Inflammatory macrophage treated with lipopolysaccharide for 1 hour (primary cell): Measurements from ENCODE around the gene IGSF11.
"Not testable (repeated sequence)": the region's sequence is repeated elsewhere in the genome, so short reads cannot be mapped to it uniquely, and the experiment has no call there.

Source experiments
- DNase-seq, 2 donors: peaks; one replicate each; pipeline ENCODE4 v3.0.0-alpha.2; 2020 to 2022

IGSF11 gene

DNA sequence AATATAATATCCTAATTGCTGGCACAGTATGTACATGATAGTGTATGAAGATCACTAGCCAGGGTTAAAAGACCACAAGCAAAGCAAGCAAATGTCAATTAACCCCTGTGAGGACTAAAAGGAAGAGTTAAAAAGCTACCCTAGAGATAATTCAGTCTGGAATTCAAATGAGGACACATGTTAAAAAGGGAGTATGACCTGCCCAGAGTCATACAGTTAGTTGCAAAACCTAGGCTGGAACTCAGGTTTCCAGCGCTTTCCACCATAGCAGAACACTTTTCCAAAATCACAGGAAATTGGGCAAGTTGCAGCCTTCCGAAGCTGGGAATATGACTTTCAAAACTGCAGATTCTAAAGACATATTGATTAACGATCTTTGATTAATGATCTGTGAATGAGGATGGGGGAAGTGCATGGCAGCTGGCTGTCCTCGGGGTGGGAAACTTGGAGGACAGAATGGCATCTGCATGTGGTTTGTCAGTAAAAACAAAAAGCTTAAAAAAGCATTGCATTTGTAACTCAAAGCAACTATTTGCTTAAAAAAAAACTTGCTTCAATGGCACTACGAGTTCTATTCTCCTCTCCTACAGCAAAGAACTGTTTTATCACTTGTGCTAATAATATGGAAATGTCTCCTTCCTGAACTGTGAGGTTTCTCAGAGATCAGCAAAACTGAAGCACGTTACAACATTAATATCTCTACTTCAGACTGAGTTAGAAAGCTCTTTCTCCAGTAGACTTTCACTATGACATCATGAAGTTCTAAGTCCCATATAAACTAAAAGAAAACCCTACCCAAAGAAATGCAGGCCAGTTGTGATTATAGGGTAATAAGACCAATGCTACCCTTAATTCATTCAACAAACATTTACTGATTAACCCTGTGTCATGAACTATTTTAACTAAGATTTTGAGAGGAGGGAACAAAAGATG, 46.2 kb downstream of the IGSF11 start:
- DNase-seq, result no peak

DNA sequence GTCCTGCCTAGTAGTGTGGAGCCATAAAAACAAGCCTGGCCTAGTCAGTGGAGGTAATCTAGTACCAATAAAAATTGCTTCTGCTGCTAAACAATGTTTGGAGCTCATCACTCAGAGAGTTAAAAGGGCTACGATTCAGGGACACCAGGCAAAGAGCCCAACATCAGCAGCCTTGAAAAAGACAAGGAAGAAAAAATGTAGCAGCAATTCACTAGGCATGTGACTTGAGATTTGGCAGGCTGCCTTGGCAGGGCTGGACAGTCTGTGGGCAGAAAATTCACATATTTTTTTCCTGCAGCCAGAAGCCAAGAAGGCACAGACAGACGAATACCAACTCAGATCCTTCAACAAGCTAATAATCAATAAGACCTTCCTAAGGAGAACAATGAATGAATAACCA, 47.2 kb downstream of the IGSF11 start:
- DNase-seq, result no peak

DNA sequence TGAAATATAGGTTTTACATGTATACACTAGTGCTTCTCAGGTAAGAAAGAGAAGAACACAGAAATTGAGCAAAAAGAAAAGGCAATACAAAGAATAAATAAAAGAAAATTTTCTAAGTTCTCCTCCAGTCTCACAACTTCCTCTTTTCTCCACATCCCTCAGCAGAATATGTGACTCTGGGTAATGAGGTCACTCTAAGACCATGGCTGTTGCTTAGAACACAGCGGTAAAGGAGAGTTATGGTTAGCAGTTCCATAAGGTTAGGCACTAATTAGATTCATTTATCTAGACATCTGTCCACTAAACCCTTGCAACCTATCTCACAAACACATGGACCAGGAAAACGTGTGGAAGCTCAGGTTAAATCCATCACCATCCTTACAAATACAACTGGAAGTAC, 47.9 kb downstream of the IGSF11 start:
- no peak for DNase-seq

DNA sequence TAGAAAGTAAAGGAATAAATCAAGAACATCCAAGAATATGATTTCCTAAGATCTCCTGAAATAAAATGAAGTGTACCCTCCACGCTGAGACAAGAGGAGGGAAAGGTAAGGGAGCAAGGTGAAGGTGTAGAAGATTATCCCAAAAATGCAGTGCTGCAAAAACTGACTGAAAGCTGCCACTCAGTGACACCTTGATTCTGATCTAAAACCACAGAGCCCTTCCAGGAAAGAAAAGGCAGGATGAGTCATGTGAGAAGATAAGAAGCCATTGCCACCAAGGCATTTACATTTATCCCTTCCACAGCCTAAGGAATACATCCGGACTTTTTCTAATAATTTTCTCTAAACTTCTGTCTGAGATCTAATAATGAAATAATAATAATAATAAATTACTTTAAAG, 49.9 kb downstream of the IGSF11 start:
- no peak for DNase-seq

DNA sequence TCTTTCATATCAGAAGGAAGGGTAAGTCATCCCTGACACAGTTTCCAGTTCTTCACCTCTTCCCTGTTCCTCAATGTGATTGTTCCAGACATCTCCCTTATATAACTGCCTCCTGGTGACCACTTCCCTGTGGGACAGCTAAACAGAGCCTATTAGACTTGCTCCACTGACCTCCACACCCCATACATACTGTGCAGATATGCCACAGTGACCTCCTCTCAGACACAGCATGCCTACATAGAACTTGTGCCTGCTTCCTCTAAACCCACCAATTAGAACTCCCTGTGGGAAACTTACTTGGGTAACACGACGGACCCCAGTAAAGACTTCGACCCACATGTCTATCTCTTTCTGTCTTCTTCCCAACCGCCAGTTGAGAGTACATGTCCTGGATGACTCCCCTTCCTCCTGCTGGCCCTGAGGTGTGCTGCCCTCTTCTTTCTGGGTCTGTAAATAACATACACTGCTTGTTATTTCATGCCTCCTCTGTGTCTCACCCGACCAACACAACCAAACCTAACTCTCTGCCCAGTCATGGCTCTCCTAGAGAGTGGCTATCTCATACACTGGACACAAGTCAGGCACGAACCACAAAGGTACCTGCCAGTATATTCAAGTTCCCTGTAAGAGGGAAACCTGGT, 53.0 kb downstream of the IGSF11 start:
- no peak for DNase-seq

DNA sequence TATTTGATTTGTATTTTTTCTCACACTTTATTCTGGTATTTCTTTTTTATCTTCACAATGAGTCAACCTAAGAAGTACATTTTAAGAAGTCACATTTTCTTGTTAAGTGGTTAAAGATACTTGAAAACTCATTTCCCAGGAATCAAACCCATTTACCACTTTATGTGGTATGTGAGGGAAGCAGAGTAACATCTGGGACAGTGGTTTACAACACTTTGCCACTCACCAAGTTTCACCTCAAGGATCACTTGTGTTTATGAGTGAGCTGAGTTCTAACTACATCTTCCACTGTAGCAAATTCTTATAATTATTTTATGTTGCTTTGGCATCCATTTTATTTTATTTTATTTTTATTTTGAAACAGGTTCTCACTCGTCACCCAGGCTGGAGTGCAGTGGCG, 53.8 kb downstream of the IGSF11 start:
- no peak for DNase-seq

DNA sequence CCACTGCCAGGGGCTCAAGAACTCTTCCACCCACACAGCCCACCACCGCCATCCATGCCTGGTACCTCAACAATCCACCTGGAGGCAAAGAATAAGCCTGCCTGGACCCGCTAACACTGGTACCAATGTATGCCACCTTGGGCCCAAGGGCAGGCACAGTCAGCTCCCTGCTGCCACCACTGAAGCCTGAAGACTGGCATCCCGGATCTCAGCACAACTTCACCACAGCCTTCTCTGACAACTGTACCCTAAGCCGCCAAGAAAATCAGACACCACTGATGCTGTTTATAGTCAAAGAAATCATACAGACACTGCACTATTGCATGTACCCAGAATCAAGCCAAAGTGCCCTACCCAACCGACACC, 56.3 kb downstream of the IGSF11 start:
- DNase-seq, result no peak

DNA sequence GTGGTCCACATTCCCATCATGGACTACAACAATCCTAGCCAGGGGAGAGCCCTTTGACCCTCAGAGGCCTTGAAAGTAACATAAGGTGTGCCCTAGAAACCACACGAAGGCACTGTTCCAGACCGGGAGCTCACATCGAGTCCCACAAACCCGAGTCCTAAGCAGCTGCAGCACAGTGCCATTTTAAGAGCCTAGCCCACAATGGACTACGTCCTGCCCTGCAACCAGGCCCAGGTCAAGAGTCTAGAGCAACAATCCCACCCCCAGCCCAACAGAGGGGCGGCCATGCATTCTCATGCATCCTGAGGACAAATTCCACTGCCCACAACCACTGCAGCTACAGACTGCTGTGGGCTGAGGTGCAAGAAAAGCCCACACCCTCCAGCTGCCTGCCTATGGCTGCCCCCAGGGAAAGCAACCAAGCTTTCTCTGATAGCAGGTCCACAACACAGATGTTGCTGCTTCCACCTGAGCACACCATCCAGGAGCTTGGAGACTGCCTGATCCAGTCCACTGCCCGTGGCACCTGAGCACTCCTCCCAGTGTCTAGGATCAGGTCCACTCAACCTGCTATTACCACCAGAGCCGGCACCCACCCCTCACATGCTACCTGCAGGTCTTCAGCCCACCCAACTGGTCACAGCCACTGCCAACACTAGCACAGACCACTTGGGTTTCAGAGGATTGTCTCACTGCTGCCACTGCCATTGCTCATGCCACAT, 56.8 kb downstream of the IGSF11 start:
- no peak for DNase-seq

DNA sequence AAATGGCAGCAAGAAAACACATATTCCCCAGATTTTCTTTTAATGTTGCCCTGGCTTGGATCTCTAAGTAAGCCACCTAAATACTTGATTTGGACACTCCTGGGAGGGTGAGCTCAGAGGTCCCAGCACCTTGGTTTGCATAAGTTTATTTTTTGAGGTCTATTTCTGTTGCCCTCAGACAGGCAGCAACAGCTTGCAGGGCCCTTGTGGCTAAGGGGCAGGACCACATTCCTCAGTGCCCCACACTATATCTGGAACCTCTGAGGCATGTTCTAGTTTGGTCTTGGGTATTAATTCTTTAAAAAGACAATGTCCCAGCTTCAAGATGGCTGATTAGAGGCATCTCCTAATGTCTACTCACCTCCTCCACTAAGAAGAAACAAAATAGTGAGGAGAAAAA, 57.5 kb downstream of the IGSF11 start:
- DNase-seq, result no peak

DNA sequence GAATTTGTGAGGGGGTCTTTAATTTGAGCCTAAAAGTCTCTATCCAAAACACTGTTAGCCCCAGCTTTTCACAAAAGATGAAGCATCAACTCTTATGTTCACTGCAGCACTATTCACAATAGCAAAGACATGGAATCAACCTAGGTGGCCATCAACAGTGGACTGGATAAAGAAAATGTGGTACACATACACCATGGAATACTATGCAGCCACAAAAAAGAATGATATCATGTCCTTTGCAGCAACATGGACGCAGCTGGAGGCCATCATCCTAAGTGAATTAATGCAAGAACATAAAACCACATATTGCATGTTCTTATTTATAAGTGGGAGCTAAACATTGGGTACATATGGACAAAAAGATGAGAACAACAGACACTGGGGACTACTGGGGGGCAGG, 59.2 kb downstream of the IGSF11 start:
- not testable (repeated sequence) for DNase-seq

DNA sequence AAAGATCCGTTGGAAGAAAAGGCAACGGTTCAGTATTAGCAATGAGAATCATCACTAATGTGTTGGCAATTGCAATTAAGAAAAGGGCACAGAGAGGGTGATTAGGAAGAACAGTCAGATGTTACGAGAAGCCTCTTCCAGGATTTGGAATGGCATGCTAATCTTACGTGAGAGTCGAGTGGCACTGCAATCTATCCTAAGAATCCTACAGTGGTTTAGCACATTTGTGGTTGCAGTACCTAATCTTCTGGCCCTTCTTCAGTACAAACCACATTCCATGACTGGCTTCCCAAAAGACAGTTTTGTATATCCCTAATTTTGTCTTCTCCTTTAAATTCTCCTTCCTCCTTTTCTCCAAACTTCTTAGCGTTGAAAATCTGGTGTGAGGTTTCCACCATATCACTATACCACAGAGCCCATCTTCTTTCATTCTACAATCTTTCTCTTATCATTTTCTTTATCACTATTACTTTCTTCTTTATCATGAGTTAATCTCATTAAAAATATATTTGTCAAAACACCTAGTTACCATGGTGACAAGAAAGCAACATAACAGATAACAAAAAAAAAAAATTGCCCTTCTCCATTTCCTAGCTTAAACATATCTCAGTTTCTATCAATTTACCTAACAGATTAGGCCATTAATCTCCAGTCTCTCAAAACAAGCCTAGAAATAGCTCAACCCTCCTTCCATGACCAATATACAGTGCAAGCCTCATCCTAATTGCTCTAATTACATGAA, 60.1 kb downstream of the IGSF11 start:
- no peak for DNase-seq

DNA sequence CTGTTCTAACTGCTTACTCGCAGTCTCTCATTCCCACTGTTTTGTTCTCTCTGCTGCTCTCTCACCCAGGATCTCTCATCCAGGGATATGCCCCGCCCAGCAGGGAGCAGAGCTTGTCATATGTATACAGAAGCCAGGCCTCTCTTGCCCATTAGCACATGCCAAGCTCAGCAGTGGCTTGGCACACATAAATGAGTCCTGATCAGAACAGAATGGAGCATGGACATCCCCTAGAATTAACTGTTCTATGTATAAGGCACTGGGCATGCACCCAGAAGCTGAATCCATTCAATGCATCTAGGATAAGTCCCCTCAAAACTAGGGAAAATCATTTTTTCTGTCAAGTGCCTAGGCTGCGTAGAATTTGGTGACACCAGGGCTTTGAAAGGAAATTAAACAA, 61.6 kb downstream of the IGSF11 start:
- no peak for DNase-seq

DNA sequence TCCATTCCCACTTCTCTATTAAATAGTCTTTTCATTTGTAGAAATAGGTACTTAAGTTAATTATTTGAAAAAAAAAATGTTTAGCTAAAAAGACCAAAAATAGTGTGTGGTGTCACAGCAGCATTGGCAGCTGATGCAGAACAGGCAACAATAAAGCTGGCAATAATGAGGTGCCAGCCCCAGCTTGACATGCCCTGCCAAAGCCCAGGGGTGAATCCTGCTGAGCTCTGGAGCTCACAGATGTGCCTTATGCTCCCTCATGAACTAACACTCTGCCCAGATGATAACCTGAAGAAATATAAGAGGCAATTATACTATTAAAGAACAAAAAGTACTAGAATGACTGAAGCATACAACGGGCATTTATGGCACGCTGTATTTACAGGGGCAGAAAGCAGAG, 63.8 kb downstream of the IGSF11 start:
- no peak for DNase-seq

DNA sequence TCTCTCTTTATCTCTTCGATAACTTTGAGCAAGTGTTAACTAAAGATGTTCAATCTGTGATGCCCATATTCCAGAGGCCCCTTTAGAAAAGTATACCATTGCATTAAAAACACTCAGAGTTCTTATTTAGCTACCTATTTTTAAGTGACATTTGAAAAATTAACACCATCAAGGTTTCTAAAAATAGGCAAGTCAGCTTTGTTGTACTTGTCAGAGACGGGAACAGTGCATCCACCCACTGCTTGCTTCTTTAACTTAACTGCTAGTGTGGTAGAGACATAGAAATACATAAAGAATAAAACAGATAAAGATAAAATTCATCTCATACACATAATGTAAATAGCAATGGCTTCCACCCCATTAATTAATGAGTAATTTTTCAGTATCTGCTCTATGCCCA, 66.0 kb downstream of the IGSF11 start:
- DNase-seq, result no peak

DNA sequence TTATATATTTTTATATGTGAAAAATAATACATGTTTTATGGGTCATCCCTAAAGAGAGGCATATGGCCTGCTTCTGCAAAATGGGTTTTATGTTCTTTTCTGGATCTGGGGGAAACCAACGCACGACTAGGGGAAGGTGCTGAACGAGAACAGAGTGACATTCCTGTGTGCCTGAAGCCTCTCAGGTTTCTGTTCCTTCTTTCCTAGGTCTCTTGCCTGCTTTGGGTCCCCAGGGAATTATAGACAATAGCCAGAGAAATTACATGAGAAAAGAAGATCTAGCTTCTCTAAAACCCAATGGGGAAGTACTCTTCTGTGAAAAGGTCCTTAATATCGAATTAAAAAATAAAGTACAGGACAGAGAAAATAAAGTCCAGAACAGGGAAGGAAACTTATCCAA, 66.5 kb downstream of the IGSF11 start:
- DNase-seq, result no peak

DNA sequence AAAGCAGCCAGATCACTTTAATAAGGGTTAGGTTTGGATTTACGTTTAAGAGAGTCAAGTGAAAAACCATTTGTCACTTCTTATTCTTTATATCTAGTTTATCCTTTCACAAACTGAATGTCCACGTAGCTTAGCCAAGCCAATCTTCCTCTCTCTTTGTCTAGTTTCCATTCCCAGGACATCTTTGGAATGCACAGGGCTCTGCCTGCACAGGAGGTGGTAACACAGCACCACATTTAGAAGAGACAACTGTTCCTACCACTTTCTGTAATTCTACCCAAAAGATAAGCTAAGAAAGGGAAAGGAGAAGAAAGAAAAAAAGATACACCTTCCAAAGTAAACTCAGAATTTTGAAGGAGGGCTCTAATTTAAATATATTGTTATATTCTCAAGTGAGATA, 67.9 kb downstream of the IGSF11 start:
- no peak for DNase-seq

DNA sequence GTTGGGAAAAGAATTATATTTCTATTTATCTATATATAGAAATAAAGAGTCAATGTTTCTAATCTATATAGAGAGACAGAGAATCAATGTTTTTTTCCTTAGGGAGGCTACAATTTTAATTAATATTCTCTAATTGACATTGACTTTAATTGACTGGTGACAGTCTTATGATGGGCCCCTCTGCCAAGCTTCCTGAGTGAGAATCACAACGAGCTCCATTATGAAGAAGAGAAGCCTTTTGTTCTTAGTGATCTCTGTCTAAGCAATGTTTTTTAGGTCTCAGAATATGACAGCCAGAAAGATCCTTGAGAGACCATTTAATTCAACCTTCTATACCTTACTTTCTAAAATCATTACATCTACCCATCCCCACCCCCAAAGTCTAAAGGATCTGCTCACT, 70.9 kb downstream of the IGSF11 start:
- DNase-seq, result no peak

DNA sequence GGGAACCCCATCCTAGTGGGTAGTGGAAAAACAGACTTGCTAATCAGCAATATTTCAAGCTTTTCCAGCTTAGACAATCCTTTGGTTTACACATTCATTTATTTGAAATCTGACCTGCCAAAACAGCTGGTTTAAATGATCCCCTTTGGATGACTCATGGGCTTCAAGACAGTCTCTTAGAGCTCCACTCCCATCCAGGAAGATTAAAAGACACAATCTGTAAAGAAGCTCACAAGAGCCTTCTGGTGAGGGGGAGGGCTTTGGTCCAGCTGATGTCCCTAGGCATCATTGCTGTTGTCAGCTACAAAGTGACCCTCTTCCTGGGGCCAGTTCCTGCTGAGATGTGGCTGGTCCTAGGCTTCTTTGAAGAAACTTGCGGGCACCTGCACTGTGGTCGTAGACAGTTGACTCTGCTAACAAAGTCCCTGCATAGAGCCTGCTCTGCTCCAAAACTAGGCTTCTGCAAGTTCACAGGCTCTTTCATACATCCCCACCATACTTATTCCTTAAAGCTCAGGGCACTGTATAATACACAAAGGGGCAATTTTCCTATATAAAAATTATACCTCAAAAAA, 73.7 kb downstream of the IGSF11 start:
- no peak for DNase-seq

DNA sequence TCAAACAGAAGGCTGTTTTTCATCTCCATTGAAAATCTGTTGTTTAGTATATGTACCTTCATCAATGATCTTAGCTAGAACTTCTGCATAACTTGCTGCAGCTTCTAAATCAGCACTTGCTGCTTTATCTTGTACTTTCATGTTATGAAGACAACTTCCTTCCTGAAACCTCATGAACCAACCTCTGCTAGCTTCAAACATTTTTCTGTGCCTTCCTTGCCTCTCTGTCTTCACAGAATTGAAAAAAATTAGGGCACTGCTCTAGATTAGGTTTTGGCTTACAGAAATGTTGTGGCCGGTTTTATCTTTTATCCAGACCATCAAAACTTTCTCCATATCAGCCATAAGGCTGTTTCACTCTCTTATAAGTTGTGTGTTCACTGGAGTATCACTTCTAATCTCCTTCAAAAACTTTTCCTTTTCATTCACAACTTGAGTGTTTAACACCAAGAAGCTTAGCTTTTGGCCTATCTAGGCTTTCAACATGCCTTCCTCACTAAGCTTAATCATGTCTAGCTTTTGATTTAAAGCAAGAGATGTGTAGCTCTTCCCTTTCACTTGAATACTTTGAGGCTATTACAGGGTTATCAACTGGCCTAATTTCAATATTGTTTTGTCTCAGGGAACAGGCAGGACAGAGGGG, 78.6 kb downstream of the IGSF11 start:
- DNase-seq, result no peak

DNA sequence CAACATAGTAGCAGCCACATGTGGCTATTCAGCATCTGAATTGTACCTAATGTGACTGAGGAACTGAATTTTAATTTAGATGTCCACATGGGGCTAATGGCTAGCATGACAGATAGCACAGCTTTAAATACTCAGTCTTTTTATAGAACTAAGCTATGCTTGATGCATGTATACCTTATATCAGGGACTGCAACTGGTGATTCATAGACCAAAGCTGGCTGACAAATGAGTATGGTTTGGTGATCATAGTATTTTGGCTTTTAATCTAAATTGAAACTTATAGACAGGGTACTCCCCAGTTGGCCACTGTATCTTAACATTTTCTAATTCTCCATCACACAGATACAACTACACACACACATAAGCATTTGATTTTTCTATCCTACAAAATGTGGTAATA, 83.6 kb downstream of the IGSF11 start:
- DNase-seq, result no peak

DNA sequence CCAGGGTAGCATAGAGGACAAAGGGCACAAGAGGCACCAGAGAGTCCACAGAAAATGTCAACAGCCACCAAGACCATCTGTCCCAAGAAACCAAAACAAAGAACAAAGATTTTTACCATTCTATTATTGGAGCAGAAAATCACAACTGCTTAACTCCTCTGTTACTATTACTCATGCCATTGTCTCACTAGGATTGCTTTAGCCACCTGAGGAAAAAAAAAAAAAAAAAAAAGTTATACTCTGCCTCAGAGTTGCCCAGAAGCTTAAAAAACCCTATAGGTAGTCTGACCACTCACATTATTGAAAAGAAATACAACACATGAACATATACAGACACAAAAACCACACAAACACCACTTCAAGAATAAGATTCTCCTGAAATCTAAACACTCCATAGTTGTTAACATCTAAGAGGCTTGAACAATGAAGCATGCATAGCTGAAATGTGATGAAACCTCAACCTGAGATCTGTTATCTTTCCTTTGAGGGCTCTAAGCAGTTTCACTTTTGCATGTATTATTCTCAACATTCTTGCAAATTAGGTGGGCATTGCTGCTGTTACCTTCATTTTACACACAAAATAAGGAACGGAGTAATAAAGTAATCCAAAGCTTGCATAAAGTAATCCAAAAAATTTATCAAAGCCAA, 85.4 kb downstream of the IGSF11 start:
- DNase-seq, result no peak

DNA sequence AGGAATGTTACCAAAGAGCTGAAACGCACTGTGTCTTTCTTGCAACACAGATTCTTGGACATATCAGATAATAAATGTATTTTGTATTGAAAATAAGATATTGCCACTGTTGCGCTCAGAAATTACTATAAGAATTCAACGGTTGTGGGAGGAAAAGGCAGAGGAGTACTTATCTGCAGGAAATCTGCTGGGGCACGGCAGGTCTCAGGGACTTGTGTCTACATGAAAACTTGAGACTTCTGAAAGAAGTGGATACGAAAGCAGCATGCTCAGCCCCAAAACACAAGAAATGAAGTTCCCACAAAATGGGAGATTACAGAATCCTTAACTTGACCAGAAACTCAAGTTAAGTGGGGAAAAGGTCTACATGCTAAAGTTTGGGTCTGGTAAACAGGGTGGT, 86.5 kb downstream of the IGSF11 start:
- no peak for DNase-seq
